GM21576 (cell line): ENCODE measurements around the gene CAPN9.

Experiments
- ATAC-seq: cut with Tn5 transposase; IDR thresholded peaks from one replicate; pipeline ENCODE4 v1.9.1; 2021; ENCODE audit warnings: mild to moderate bottlenecking, moderate library complexity; ENCODE audit not compliant: unreplicated experiment

CAPN9 gene

GRCh38 chr1:230794431-230794830 is 47.2 kb downstream of the CAPN9 start:
- ATAC-seq, result no peak

GRCh38 chr1:230794871-230795605 is 47.9 kb downstream of the CAPN9 start:
- no peak for ATAC-seq

- ATAC-seq, result no peak
Measured at GRCh38 chr1:230796626-230797025, 49.4 kb downstream of the CAPN9 start.

GRCh38 chr1:230797376-230797920 is 50.3 kb downstream of the CAPN9 start:
- ATAC-seq, result no peak

- ATAC-seq, result no peak
Measured at GRCh38 chr1:230797942-230798365, 50.8 kb downstream of the CAPN9 start.

- no peak for ATAC-seq
Measured at GRCh38 chr1:230798491-230798890, 51.3 kb downstream of the CAPN9 start.

GRCh38 chr1:230800891-230801840 is 54.0 kb downstream of the CAPN9 start:
- no peak for ATAC-seq

GRCh38 chr1:230804396-230804795 is 57.2 kb downstream of the CAPN9 start:
- ATAC-seq, result no peak

- ATAC-seq, result no peak
Measured at GRCh38 chr1:230806552-230806951, 59.4 kb downstream of the CAPN9 start.

- no peak for ATAC-seq
Measured at GRCh38 chr1:230807029-230807428, 59.8 kb downstream of the CAPN9 start.

- no peak for ATAC-seq
Measured at GRCh38 chr1:230807561-230808280, 60.5 kb downstream of the CAPN9 start.

GRCh38 chr1:230808281-230808872 is 61.2 kb downstream of the CAPN9 start:
- no peak for ATAC-seq

GRCh38 chr1:230809256-230809990 is 62.2 kb downstream of the CAPN9 start:
- ATAC-seq, result no peak

- no peak for ATAC-seq
Measured at GRCh38 chr1:230812568-230812967, 65.4 kb downstream of the CAPN9 start.

GRCh38 chr1:230814949-230815692 is 67.9 kb downstream of the CAPN9 start:
- no peak for ATAC-seq

GRCh38 chr1:230816018-230816417 is 68.8 kb downstream of the CAPN9 start:
- no peak for ATAC-seq

GRCh38 chr1:230818367-230818766 is 71.2 kb downstream of the CAPN9 start:
- ATAC-seq, result no peak

- ATAC-seq, result no peak
Measured at GRCh38 chr1:230818901-230819300, 71.7 kb downstream of the CAPN9 start.

- no peak for ATAC-seq
Measured at GRCh38 chr1:230819976-230820375, 72.8 kb downstream of the CAPN9 start.
